Duodenal mucosa (tissue), 2 donors: ENCODE measurements around the gene NIPBL.
"Not testable (repeated sequence)": the region's sequence is repeated elsewhere in the genome, so short reads cannot be mapped to it uniquely, and the experiment has no call there.

Source experiments
- H3K27ac ChIP-seq: one replicate; pipeline ENCODE4 v1.7.0; 2013; ENCODE audit warnings: low read depth, low read length
- H3K27me3 ChIP-seq, 2 donors: one replicate each; pipeline ENCODE4 v1.7.0; 2013; ENCODE audit warnings: low read length in 2 of 2, control low read depth in 1 of 2; ENCODE audit not compliant: insufficient read depth in 2 of 2, control insufficient read depth in 1 of 2
- H3K36me3 ChIP-seq, 2 donors: one replicate each; pipeline ENCODE4 v1.7.0; 2013; ENCODE audit warnings: low read length in 2 of 2, control low read depth in 1 of 2; ENCODE audit not compliant: insufficient read depth in 2 of 2, control insufficient read depth in 1 of 2
- H3K4me1 ChIP-seq, 2 donors: one replicate each; pipeline ENCODE4 v1.7.0; 2013; ENCODE audit warnings: low read length in 2 of 2, control low read depth in 1 of 2; ENCODE audit not compliant: insufficient read depth in 2 of 2, control insufficient read depth in 1 of 2
- H3K4me3 ChIP-seq, 2 donors: one replicate each; pipeline ENCODE4 v1.7.0; 2013; ENCODE audit warnings: low read length in 2 of 2, low read depth in 1 of 2
- H3K9ac ChIP-seq, 2 donors: one replicate each; pipeline ENCODE4 v1.7.0; 2013; ENCODE audit warnings: low read length in 2 of 2, low read depth in 1 of 2
- H3K9me3 ChIP-seq, 2 donors: one replicate each; pipeline ENCODE4 v1.7.0; 2013; ENCODE audit warnings: low read length in 2 of 2, control low read depth in 1 of 2; ENCODE audit not compliant: control insufficient read depth in 1 of 2

NIPBL gene

GRCh38 chr5:37099267-37099666, 222.7 kb downstream of the NIPBL start:
- not testable (repeated sequence) for H3K36me3 ChIP-seq, H3K9ac ChIP-seq, H3K27ac ChIP-seq, H3K27me3 ChIP-seq, H3K4me1 ChIP-seq, H3K4me3 ChIP-seq
- H3K9me3 ChIP-seq, result peaks cover 7 to 12% of the 10 kb centered on the region in 2 donors

- H3K9ac ChIP-seq, result no peak overlapping the region
- peaks cover 0 to 9% of the 10 kb centered on the region in 2 donors for H3K9me3 ChIP-seq
- H3K27me3 ChIP-seq, result no peaks in the 10 kb centered on the region
- H3K4me1 ChIP-seq, result no peaks in the 10 kb centered on the region
- H3K27ac ChIP-seq, result no peak overlapping the region
- no peak overlapping the region for H3K4me3 ChIP-seq
- peaks cover 0 to 15% of the 10 kb centered on the region in 2 donors for H3K36me3 ChIP-seq
Measured at GRCh38 chr5:37103302-37103701, 226.7 kb downstream of the NIPBL start.

GRCh38 chr5:37109338-37109737, 232.8 kb downstream of the NIPBL start:
- H3K9ac ChIP-seq, result no peak overlapping the region
- H3K27me3 ChIP-seq, result no peaks in the 10 kb centered on the region
- peaks cover 13 to 19% of the 10 kb centered on the region in 2 donors for H3K4me1 ChIP-seq
- H3K4me3 ChIP-seq, result no peak overlapping the region
- no peak overlapping the region for H3K27ac ChIP-seq
- peaks cover 0 to 21% of the 10 kb centered on the region in 2 donors for H3K36me3 ChIP-seq
- H3K9me3 ChIP-seq, result no peaks in the 10 kb centered on the region

GRCh38 chr5:37110135-37110534, 233.6 kb downstream of the NIPBL start:
- Histone ChIP-seq H3K27ac (no peak overlapping the region), H3K9ac (no peak overlapping the region), H3K4me1 (peaks cover 13 to 19% of the 10 kb centered on the region in 2 donors), H3K36me3 (peaks cover 0 to 17% of the 10 kb centered on the region in 2 donors), H3K27me3 (no peaks in the 10 kb centered on the region), H3K4me3 (no peak overlapping the region), H3K9me3 (no peaks in the 10 kb centered on the region)

- Histone ChIP-seq H3K4me1 (peaks cover 13 to 19% of the 10 kb centered on the region in 2 donors), H3K9ac (no peak overlapping the region), H3K9me3 (no peaks in the 10 kb centered on the region), H3K4me3 (no peak overlapping the region), H3K27me3 (no peaks in the 10 kb centered on the region), H3K36me3 (peaks cover 0 to 17% of the 10 kb centered on the region in 2 donors), H3K27ac (no peak overlapping the region)
Measured at GRCh38 chr5:37111426-37112382, 235.1 kb downstream of the NIPBL start.

- H3K4me1 ChIP-seq, result peaks cover 13 to 24% of the 10 kb centered on the region in 2 donors
- no peak overlapping the region for H3K4me3 ChIP-seq
- H3K27ac ChIP-seq, result no peak overlapping the region
- no peaks in the 10 kb centered on the region for H3K27me3 ChIP-seq
- H3K9me3 ChIP-seq, result no peaks in the 10 kb centered on the region
- peaks cover 0 to 18% of the 10 kb centered on the region in 2 donors for H3K36me3 ChIP-seq
- H3K9ac ChIP-seq, result no peak overlapping the region
Measured at GRCh38 chr5:37112383-37112991, 235.9 kb downstream of the NIPBL start.
